ENCODE results near the gene ABCC4. TPM values are rescaled to one million over a fixed set of nuclear protein-coding genes. Genes with fewer than 3 reads are reported as not detected.

Gene ABCC4
- total RNA-seq, 1 donor from 2014 or later = 21.7 TPM

DNA sequence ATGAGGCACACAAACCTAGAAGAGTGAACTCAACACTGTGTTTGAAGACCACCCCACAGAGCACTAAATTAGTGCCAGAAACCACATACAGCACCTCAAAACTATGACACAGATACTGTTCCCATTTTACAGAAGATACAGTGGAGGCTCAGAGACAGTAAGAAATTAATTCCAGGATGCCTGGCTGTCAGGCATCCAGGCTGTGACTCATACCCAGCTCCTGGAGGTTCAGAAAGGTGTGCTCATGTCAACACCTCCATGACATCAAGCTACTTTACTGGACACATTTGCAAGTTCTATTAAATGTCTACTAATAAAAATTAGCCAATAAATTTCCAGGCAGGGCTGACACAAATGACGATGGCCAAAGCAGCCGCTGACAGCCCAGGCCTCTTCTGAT lies 176.3 kb downstream of the ABCC4 start:
- DNase-seq (ENCODE audit: extremely low spot score, unreplicated experiment) = no peak

DNA sequence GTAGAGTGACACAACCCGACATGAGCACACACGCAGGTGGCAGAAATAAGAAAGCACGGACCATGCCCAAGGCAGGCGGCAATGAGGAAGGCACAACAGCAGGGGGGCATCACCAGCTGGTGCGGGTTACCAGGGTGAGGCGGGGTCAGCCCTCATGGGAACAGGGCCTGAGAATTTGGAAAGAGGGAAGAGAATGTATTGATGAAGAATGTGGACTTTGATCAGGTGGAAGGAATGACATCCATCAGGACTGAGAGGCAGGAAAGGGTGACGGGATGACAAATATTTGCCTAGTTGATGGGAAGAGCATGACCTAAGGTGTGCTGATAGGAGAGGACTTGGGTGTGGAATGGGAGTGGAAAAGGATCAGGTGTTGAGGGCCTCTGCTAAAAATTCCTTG lies 177.5 kb downstream of the ABCC4 start:
- TF ChIP-seq, protein P1, sequence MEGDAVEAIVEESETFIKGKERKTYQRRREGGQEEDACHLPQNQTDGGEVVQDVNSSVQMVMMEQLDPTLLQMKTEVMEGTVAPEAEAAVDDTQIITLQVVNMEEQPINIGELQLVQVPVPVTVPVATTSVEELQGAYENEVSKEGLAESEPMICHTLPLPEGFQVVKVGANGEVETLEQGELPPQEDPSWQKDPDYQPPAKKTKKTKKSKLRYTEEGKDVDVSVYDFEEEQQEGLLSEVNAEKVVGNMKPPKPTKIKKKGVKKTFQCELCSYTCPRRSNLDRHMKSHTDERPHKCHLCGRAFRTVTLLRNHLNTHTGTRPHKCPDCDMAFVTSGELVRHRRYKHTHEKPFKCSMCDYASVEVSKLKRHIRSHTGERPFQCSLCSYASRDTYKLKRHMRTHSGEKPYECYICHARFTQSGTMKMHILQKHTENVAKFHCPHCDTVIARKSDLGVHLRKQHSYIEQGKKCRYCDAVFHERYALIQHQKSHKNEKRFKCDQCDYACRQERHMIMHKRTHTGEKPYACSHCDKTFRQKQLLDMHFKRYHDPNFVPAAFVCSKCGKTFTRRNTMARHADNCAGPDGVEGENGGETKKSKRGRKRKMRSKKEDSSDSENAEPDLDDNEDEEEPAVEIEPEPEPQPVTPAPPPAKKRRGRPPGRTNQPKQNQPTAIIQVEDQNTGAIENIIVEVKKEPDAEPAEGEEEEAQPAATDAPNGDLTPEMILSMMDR (conservative IDR thresholded peaks at IDR 0.05) = no peak
- peaks cover 10% of the 10 kb centered on the region for H3K9me3 Mint-ChIP-seq
- DNase-seq (ENCODE audit: extremely low spot score, unreplicated experiment) = no peak
- H3K36me3 Mint-ChIP-seq = peaks cover 15% of the 10 kb centered on the region
- H3K4me3 Mint-ChIP-seq = peak overlapping the region; percentile 12
- no peaks in the 10 kb centered on the region for H3K27me3 Mint-ChIP-seq
- H3K4me1 Mint-ChIP-seq (ENCODE audit: unreplicated experiment) = peaks cover 20% of the 10 kb centered on the region
- H3K27ac Mint-ChIP-seq = peak overlapping the region; percentile 80

More for the DNA sequence above, 176.3 kb downstream of the ABCC4 start:
- no peak overlapping the region for H3K4me3 Mint-ChIP-seq
- no peak overlapping the region for H3K27ac Mint-ChIP-seq
- H3K9me3 Mint-ChIP-seq = peaks cover 10% of the 10 kb centered on the region
- H3K4me1 Mint-ChIP-seq (ENCODE audit: unreplicated experiment) = peaks cover 22% of the 10 kb centered on the region
- H3K27me3 Mint-ChIP-seq = no peaks in the 10 kb centered on the region
- TF ChIP-seq, protein P1 (conservative IDR thresholded peaks at IDR 0.05) = no peak
- H3K36me3 Mint-ChIP-seq = peaks cover 15% of the 10 kb centered on the region

DNA sequence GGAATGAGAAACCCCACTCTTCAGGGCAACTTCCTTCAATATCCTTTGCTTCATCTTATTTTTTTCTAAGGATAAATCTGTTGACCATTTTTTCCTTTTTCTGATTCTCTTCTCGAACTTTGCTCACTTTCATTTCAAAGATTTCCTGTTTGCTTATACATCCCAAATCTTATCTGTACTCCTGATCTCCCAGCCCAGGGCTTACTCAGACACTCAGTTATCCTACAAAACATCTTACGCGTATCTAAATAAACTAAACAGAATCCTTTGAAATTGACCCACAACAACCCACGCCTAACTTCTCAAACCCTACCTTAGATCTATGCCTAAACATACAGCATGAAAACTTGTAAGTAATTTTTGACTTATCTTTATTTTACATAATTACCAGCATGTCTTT lies 179.2 kb downstream of the ABCC4 start:
- no peaks in the 10 kb centered on the region for H3K27me3 Mint-ChIP-seq
- no peak overlapping the region for H3K4me3 Mint-ChIP-seq
- H3K9me3 Mint-ChIP-seq = peaks cover 6% of the 10 kb centered on the region
- TF ChIP-seq, protein P1 (conservative IDR thresholded peaks at IDR 0.05) = no peak
- H3K27ac Mint-ChIP-seq = no peak overlapping the region
- peaks cover 11% of the 10 kb centered on the region for H3K36me3 Mint-ChIP-seq
- peaks cover 11% of the 10 kb centered on the region for H3K4me1 Mint-ChIP-seq (ENCODE audit: unreplicated experiment)
- DNase-seq (ENCODE audit: extremely low spot score, unreplicated experiment) = no peak

DNA sequence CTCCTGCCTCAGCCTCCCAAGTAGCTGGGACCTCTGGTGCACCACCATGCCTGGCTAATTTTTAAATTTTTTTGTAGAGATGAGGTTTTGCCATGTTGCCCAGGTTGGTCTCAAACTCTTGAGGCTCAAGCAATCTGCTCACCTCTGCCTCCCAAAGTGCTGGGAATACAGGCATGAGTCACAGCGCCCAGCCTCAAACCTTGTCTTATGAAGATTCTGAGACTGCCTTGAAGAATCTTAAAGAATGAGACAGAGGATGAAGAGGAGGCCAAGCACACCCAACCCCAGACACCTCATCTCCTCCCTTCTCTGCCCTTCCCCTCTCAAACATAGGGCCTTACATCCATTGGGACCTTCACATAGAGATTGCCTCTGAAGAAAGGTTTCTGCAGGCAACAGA lies 179.7 kb downstream of the ABCC4 start:
- TF ChIP-seq, protein P1 (conservative IDR thresholded peaks at IDR 0.05) = no peak
- DNase-seq (ENCODE audit: extremely low spot score, unreplicated experiment) = no peak
- H3K36me3 Mint-ChIP-seq = peaks cover 11% of the 10 kb centered on the region

DNA sequence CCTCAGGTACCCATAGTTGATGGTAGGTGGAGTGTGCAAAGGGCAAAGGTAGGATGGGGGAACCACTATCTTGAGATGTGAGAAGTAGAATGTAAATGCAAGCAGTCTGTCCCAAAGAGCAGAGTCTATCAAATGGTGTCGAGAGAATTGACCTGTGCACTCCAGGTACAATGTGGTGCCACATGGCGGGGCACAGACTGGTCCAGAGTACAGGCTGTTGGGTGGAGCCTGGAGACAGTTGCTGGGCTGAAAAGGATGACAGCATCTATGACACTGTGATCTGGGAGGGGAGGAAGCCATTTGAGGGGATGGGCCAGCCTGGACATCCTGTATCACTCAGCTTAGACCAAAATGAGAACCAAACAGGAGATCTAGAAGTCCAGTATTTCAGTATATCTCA lies 180.6 kb downstream of the ABCC4 start:
- H3K27ac Mint-ChIP-seq = no peak overlapping the region
- TF ChIP-seq, protein P1 (conservative IDR thresholded peaks at IDR 0.05) = no peak
- no peaks in the 10 kb centered on the region for H3K27me3 Mint-ChIP-seq
- H3K4me1 Mint-ChIP-seq (ENCODE audit: unreplicated experiment) = peaks cover 14% of the 10 kb centered on the region
- no peak overlapping the region for H3K4me3 Mint-ChIP-seq
- no peak for DNase-seq (ENCODE audit: extremely low spot score, unreplicated experiment)
- H3K36me3 Mint-ChIP-seq = peaks cover 11% of the 10 kb centered on the region
- H3K9me3 Mint-ChIP-seq = peaks cover 6% of the 10 kb centered on the region

More for the DNA sequence above, 179.7 kb downstream of the ABCC4 start:
- Mint-ChIP-seq H3K27me3 (no peaks in the 10 kb centered on the region), H3K27ac (no peak overlapping the region), H3K4me1 (ENCODE audit: unreplicated experiment) (peaks cover 12% of the 10 kb centered on the region), H3K4me3 (no peak overlapping the region), H3K9me3 (peaks cover 6% of the 10 kb centered on the region)
